Mucosa of descending colon (tissue), 3 donors: ENCODE data around the gene RAD51B. TPM values are rescaled to one million over a fixed set of nuclear protein-coding genes. Genes with fewer than 3 reads are reported as not detected.
A peak's percentile ranks its signal among the peaks of the same experiment; 100 is the strongest.

Source experiments
- ATAC-seq: fragments of 200-7000 bp; cut with Tn5 transposase; one replicate; pipeline ENCODE4 v1.9.1; 2020; ENCODE audit warnings: mild to moderate bottlenecking, moderate library complexity
- DNase-seq, 3 donors: peaks; one replicate each; pipeline ENCODE4 v3.0.0-alpha.2; 2020
- H3K36me3 ChIP-seq: fragments of 200-600 bp; one replicate; pipeline ENCODE4 v1.8.0; 2021; ENCODE audit warnings: low read depth, mild to moderate bottlenecking
- H3K4me1 ChIP-seq: fragments of 200-600 bp; one replicate; pipeline ENCODE4 v1.8.0; 2021; ENCODE audit warnings: low read depth, mild to moderate bottlenecking
- H3K4me3 ChIP-seq: fragments of 200-600 bp; one replicate; pipeline ENCODE4 v1.8.0; 2021; ENCODE audit warnings: mild to moderate bottlenecking
- H3K9me3 ChIP-seq: fragments of 200-600 bp; one replicate; pipeline ENCODE4 v1.8.0; 2021; ENCODE audit warnings: mild to moderate bottlenecking
- CTCF ChIP-seq: fragments of 200-600 bp; IDR thresholded peaks from one replicate; pipeline ENCODE4 v1.8.0; 2022; ENCODE audit warnings: antibody characterized with exemption, mild to moderate bottlenecking
- intact Hi-C, 2 donors: fragments of 100-400 bp; cut with DNase I in 1 of 2; cut with micrococcal nuclease in 1 of 2; formaldehyde crosslinking; loops; one replicate each; pipeline versions ENCODE4 v1.11.0 to v1.11.1; 2022; cut with DNase I, micrococcal nuclease
- total RNA-seq, 3 donors: library from RNA; stranded (reverse); fragmentation: NEBNext Ultra II Directional in 2 of 3; extraction: Animal tissue kit (Norgen Biotek cat#: 25700) in 2 of 3; gene quantifications; one replicate each; pipeline versions ENCODE4 v1.2.1 to v1.2.4, GENCODE V29; 2021 to 2023
- donor health status: DM: no; HTN: no; CAD: no; lungs with moderate emphysema.
- donor health status: DM: no; HTN: no; CAD: no.
- donor health status: DM: no; HTN: yes; CAD: no.

RAD51B gene
- total RNA-seq, 3 donors from 2014 or later = 15.8 to 23.3 (median 20.9) TPM

- intact Hi-C loops = no loop called here
- Histone ChIP-seq H3K9me3 (no peaks in the 10 kb centered on the region), H3K36me3 (no peaks in the 10 kb centered on the region), H3K4me1 (peaks cover 24% of the 10 kb centered on the region), H3K4me3 (no peak overlapping the region)
- no peak for TF ChIP-seq CTCF
- ATAC-seq (no peak), DNase-seq (no peak)
These were observed 686.6 kb downstream of the RAD51B start for GRCh38 chr14:68506021-68506644.

- DNase-seq (no peak), ATAC-seq (peak; percentile 82)
- peaks cover 24% of the 10 kb centered on the region for H3K4me1 ChIP-seq
- H3K36me3 ChIP-seq = no peaks in the 10 kb centered on the region
- intact Hi-C loops = no loop called here
- TF ChIP-seq CTCF = no peak
- no peaks in the 10 kb centered on the region for H3K9me3 ChIP-seq
- H3K4me3 ChIP-seq = no peak overlapping the region
These were observed 687.3 kb downstream of the RAD51B start for GRCh38 chr14:68506645-68507419.

- Histone ChIP-seq H3K36me3 (no peaks in the 10 kb centered on the region), H3K4me1 (peaks cover 24% of the 10 kb centered on the region), H3K9me3 (no peaks in the 10 kb centered on the region), H3K4me3 (no peak overlapping the region)
- ATAC-seq = peak; percentile 55
- DNase-seq = peak in 1 of 3 donors; percentile 45
- intact Hi-C loops = no loop called here
- no peak for TF ChIP-seq CTCF
These were observed 688.0 kb downstream of the RAD51B start for GRCh38 chr14:68507544-68508081.

- ATAC-seq = no peak
- peaks cover 24% of the 10 kb centered on the region for H3K4me1 ChIP-seq
- intact Hi-C loops = no loop called here
These were observed 689.0 kb downstream of the RAD51B start for GRCh38 chr14:68508581-68508980.

More at GRCh38 chr14:68508581-68508980, 689.0 kb downstream of the RAD51B start:
- no peak for DNase-seq
- no peak for TF ChIP-seq CTCF
- no peak overlapping the region for H3K4me3 ChIP-seq
- no peaks in the 10 kb centered on the region for H3K36me3 ChIP-seq
- no peaks in the 10 kb centered on the region for H3K9me3 ChIP-seq
